Measurements from ENCODE around the gene PPARG.

PPARG gene

DNA sequence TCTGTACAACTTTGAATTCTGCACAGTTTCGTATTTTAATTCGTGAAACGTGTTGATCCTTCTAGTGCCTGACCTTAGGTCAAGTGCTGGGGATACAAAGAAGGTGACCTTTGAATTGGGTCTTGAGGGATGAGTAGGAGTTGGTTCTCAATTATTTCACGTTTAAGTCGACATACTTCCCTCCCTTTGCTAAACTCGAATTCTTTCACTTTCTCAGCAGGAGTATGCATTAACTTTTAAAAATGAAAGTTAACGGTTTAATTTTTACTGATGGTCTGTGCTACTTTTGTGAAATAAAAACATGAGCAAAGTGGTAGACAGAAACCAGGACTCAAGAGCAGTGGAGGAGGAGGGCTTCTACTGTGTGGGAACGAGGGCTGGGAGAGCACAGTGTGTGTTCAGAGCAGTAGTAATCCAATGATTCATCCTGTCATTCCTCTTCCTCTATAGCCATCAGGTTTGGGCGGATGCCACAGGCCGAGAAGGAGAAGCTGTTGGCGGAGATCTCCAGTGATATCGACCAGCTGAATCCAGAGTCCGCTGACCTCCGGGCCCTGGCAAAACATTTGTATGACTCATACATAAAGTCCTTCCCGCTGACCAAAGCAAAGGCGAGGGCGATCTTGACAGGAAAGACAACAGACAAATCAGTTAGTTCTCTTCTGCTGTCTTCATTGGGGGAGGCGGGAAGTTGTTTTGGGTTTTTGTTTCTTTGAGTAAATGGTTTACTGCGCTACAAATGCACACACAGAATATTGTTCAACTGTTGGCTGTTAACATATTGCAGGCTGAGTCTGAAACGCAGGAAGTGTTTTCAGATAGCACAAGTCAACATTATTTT is 116.8 kb downstream of the PPARG start:
- no peak for DNase-seq (ENCODE audit: extremely low read depth, low read depth)
- TF ChIP-seq, protein P1, sequence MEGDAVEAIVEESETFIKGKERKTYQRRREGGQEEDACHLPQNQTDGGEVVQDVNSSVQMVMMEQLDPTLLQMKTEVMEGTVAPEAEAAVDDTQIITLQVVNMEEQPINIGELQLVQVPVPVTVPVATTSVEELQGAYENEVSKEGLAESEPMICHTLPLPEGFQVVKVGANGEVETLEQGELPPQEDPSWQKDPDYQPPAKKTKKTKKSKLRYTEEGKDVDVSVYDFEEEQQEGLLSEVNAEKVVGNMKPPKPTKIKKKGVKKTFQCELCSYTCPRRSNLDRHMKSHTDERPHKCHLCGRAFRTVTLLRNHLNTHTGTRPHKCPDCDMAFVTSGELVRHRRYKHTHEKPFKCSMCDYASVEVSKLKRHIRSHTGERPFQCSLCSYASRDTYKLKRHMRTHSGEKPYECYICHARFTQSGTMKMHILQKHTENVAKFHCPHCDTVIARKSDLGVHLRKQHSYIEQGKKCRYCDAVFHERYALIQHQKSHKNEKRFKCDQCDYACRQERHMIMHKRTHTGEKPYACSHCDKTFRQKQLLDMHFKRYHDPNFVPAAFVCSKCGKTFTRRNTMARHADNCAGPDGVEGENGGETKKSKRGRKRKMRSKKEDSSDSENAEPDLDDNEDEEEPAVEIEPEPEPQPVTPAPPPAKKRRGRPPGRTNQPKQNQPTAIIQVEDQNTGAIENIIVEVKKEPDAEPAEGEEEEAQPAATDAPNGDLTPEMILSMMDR (IDR thresholded peaks at IDR 0.05; ENCODE audit: low read depth, low read length), result no peak

- DNase-seq (ENCODE audit: extremely low read depth, low read depth), result no peak
- TF ChIP-seq, protein P1 (IDR thresholded peaks at IDR 0.05; ENCODE audit: low read depth, low read length), result no peak
These were observed 120.3 kb downstream of the PPARG start for GRCh38 chr3:12408984-12409683.

DNA sequence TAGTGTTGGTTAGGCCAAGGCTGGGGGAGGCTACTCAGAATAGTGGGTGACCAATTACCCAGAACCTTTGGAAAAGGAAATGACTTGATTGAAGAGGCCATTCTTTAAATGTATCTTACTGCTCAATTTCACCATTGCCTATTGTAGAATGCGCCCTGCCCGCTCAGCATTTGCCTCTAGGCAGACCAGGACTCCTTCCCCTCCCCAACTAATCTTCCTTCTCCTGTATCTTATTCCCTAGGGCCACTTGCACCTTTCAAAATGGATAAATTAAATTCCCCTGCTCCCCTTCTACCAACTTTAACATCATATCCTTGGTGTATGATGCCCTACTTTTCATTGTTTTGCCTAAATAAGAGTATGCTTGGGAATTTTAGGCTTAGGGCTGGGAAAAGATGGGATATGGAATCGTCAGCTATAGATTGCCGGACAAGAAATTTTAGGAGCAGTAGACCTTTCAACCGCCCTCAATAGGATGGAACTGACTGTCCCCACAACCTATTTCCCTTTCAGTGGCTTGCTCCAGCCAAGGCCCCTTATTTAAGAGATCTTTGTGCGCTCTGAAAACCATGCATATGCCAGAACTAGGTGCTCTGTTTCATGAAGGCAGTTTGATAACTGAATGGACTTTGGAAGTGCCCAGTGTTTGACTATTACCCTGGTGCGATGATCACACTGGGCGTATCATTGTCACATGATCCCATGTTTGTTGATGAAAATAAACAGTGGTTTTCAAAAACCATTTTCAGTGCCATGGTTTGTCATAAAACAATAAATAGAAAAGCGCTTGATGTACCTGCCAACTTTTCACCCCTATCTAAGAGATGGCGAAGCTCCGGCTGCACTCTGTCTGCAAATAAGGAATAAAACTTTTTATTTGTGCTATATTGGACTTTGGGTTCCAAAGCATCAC is 121.1 kb downstream of the PPARG start:
- TF ChIP-seq, protein P1 (IDR thresholded peaks at IDR 0.05; ENCODE audit: low read depth, low read length), result no peak
- no peak for DNase-seq (ENCODE audit: extremely low read depth, low read depth)

- TF ChIP-seq, protein P1 (IDR thresholded peaks at IDR 0.05; ENCODE audit: low read depth, low read length), result no peak
- DNase-seq (ENCODE audit: extremely low read depth, low read depth), result no peak
These were observed 124.9 kb downstream of the PPARG start for GRCh38 chr3:12413721-12414255.

GRCh38 chr3:12415014-12415680 is 126.3 kb downstream of the PPARG start:
- no peak for DNase-seq (ENCODE audit: extremely low read depth, low read depth)
- TF ChIP-seq, protein P1 (IDR thresholded peaks at IDR 0.05; ENCODE audit: low read depth, low read length), result no peak

GRCh38 chr3:12416731-12417130 is 127.9 kb downstream of the PPARG start:
- TF ChIP-seq, protein P1 (IDR thresholded peaks at IDR 0.05; ENCODE audit: low read depth, low read length), result no peak
- no peak for DNase-seq (ENCODE audit: extremely low read depth, low read depth)

Measured in AG09319 (cell line).